IPS-NIHi7 (cell line): ENCODE results near the gene OLA1.

ENCODE experiments used
- DNase-seq: peaks from one replicate; pipeline ENCODE4 v3.0.0; 2012; ENCODE audit warnings: mixed read lengths; ENCODE audit errors: extremely low spot score

OLA1 gene

DNA sequence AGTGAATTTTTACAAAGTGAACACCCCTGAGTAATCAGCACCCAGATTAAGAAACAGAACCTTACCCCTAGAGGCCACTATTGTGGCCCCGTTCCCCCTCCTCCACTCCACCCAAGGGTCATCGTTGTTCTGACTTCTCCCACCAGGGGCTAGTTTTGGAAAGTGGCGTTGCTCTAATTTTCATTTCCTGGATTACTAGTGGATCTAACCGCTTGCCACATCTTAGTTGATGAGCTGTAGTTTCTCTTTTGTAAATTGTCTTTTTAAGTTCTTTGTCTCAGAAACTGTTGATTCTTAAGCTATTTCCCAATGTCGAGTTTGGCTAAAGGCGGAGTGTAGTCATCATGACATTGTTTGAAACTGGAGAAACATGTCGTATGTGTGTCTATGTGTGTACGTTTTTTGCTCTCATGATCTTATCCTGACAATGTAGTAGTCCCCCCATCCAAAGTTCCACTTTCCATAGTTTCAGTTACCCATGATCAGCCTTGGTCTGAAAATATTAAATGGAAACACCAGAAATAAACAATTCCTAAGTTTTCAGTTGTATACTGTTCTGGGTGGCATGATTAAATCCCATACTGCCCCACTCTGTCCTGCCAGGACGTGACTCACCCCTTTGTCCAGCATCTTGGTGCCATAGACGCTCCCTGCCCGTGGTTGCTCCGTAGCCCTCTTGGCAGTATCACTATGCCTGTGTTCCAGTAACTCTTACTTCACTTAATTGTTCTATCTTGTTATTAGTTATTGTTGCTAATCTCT, 212.2 kb downstream of the OLA1 start:
- no peak for DNase-seq

DNA sequence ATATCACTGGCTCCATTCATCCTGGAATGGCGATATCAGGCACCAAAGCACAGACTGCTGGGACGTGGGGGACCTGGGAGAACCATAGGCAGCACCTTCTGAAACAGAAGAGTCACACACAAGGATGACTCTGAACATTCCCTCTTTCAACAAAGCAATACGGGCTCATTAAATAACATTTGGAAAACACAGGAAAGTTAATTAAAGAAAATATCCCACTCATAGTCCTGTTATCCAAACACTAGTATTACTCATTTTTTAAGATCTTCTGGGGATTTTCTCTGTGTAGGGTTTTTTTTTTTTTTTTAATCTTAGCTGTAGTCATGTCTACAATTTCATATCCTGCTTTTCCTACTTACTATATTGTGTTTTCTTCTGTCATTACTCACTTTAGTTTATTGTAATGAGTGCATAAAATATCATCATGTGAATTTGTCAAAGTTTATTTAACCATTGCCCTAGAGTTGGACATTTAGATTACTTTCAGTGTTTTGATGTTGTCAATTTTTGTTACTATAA, 213.2 kb downstream of the OLA1 start:
- no peak for DNase-seq

DNA sequence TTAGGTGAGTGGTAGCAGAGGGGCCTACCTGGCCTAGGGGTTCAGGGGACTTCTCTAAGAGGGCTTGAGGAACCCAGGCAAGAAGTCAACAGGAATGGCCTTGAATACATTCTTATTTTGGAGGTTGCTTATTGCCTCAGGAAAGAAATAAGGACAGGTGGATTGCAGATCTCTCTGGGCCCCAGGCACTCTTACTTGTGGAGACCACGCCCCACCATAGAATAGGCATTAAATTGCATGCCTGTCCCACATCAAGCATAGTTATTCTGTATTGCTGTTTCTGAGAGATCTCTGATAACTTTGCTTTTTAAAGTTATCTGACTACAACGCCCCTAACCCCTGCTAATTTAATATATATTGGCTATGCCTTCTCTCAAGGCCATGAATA, 215.2 kb downstream of the OLA1 start:
- no peak for DNase-seq

DNA sequence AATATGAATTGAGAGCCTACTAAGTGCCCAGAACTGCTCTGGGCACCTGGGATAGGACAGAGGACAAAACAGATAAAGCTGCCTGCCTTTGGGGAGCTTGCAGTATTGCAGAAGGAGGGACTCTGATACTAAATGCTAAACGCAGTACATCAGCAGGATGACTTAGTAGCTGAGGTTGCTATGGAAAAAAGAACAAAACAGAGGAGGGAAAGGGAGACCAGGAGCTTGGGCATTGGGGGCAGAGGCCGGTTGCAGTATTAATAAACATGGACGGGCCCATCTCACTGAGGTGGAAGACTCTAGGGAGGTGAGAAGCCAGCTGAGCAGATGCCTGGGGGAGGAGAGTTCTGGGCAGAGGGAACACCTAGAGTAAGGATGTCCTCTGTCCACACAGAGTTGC, 217.1 kb downstream of the OLA1 start:
- no peak for DNase-seq

DNA sequence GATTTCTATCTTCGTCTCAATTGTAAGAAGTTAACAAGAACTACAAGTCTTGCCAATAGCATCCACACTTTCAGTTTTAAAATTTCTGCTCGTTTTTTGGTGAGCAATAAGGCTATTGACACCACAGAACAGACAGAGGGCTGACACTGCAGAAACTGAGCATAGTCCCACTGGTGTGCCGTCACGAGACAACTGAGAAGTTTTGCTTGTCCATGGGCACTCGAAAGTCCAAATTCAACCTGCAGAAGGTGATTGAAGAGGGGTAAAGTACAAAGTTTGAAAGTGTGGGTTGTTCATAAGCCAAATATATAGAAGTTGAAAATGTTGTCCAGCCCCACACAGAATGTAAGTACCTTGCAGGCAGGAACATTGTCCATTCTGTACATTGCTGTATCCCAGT, 219.4 kb downstream of the OLA1 start:
- no peak for DNase-seq

DNA sequence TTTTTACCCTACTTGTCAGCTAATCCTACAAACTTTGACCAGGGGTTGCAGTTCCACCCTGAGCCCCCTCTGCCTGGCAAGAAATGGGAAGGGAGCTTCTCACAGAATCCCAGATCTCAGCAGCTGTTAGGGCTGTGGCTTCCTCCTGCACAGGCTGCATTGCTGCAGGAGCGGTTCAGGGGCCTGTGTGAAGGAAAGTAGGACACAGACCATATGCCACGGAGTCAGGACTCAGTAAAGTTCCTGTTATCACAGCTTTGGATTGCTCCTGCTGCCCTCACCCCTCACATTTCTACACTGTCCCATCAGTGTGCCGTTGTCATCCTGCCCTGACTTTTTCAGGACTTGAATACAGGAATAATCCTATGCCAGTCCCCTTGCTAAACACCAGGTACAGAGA, 220.4 kb downstream of the OLA1 start:
- DNase-seq = no peak

DNA sequence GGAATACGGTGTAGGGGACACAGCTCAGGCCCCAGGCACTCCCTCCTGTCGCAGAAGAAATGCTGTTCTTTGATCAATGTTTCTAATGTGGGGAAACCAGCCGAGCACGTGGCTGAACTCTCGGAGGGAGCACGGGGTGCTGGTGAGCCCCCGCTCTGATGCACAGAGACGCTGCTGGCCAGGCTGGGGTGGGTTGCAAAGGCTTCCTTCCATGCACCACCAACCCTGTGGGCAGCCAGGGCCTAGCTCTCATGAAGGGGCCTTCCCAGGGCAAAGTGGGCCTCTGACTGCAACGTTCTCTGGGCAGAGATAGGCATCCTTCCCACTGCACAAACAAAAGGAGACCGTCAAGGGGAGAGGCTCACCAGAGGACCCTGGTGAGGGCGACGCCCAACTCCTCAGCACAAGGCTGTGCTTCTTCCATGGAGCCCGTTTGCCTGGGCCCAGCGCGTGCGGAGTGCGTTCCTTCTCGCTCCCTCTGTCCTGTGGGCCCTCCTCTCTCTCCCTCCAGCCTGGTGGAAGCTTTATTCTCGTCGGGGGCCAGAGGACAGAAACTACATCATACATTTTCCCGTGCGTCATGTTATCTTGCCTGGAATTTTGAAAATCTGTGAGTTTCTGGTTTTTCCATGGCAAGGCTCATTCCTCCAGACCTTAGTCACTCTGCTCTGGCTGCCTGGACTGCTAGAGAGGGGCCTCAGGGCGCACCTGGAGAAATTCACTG, 222.0 kb downstream of the OLA1 start:
- no peak for DNase-seq

DNA sequence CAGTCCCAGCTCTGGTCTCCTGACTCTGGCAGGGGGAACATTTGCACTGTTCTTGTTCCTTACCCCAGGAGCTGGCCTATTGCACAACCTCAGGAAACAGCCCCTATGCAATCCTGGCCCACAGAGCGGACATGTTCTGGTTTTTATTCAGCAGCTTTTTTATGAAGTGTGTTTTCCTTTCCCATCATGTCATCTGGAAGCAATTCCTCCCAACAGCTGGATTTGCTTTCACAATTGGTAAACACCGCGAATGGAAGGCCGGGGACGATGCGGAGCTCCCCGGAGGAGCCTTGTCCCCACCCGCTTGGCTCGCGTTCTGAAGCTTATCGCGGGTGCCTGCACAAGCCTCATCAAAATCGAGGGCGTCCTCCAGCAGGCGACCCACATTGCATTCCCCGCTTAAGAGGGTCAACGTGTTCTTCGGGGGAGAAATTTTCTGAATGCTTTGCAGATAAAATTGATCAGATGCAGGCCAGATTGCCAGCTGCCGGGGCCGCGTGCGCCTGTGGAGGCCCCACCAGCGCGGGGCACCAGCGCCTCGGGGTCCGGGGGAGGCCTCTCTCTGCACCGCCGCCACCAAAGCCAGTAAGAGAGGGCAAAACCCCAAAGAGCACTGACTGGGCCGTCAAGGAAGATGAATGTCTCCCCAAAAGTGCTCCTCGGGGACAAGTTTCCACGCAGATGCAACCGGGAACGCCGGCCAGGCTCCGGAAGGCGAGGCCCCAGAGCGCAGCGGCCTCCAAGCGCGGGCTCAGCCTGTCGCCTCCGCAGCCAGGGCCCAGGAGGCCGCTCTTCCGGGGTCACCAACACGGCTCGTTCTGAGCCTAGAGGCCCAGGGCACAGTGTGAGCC, 222.8 kb downstream of the OLA1 start:
- no peak for DNase-seq

DNA sequence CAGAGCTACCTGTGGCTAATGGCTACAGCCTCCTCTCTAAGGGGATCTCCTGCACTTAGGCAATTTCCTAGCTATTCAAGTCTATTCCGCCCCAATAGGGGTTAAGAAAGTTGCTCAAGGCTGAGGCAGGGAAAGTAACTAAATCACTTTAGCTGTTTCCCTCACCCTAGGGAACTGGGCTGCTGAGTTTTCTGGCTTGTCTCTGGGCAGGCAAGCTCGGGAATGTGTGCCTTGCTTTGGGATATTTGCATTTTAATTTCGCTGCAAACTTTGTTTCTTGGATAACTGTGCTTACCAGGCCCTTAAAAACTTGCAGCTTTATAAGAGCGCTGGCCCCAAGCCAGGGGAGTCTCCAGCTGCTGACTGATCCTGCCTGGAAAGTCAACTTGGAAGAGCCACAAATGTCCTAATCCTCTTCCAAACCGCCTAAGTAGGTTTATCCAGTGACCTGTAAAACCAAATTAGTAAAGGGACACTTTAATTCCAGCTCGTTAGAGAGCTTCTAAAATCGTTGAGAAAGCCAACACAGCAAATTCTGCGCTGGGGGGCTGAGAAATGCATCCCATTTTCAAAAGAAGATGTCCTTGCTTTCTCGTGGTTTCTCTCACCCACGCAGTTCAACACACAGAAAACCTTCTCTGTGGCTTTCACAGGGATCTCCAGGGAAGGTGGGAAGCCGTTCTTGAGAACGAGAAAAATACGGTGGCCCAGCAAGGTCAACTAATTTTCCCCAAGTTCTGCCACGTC, 223.6 kb downstream of the OLA1 start:
- no peak for DNase-seq

DNA sequence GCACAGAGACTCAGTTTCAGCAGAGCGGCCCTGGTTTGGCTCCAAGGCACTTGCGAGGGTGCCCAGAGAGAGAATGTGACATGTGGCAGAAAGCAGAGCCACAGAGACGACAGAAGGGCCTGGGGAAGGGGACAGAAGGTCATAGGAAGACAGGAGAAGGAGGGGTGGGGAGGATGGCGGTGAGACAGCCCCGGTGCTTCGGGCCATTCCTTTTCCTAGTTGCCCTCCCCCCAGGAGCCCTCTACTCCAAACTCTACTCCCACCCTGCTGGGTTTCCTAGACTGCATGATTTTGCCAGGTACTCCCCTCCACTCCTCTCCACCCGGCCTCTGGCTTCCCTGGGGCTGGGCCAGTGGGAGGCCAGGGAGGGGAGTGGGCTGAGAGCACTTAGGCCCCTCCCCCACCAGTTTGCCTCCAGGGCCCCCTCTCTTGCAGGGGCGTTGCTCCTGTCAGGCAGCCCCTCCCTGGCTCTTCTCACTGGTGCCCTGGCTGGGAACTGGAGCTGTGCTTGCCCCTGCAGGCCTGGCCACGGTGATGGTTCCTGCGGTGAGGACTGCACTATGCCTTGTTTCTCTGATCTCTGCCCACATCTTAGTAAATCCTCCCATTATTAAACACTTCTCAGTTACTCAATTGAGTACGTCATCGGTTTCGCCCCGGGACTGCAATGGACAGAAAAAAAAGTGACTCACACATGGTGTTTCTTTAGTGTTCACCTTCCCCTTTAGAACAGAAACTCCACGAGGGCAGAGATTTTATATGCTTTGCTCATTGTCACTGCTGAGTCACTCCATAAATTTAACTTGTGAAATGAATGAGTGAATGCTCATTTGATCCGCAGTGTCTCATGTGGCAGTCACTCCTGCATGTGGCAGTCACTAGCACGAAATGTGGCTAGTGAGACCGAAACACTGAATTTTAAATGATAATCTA, 224.5 kb downstream of the OLA1 start:
- DNase-seq = peak; percentile 74
